PFSK-1 (cell line): Measurements from ENCODE around the gene SORL1.
A peak's percentile ranks its signal among the peaks of the same experiment; 100 is the strongest.

ENCODE experiments used
- FOXP2 ChIP-seq: optimal IDR thresholded peaks from 2 replicates; pipeline ENCODE3; 2011; ENCODE audit warnings: borderline replicate concordance, control low read depth, inconsistent platforms; ENCODE audit not compliant: insufficient read depth; ENCODE audit errors: extremely low read length, extremely low read depth
- POLR2AphosphoS5 ChIP-seq: IDR thresholded peaks from 2 replicates; pipeline ENCODE4 v1.6.1; 2012; ENCODE audit warnings: low read depth, mild to moderate bottlenecking, control low read depth, low read length, moderate library complexity
- SIN3A ChIP-seq: IDR thresholded peaks from 2 replicates; pipeline ENCODE4 v1.6.1; 2012; ENCODE audit warnings: mild to moderate bottlenecking, low read length, moderate library complexity, borderline replicate concordance; ENCODE audit not compliant: insufficient read depth
- TAF1 ChIP-seq: IDR thresholded peaks from 2 replicates; pipeline ENCODE4 v1.6.1; 2012; ENCODE audit warnings: low read length, control low read depth, borderline replicate concordance; ENCODE audit not compliant: insufficient read depth
- TF ChIP-seq, protein P1 (sequence below), 2 experiments: IDR thresholded peaks; 2 replicates each; pipeline versions ENCODE4 v1.6.1 to v1.8.0; 2011 to 2012; ENCODE audit warnings: low read depth in 2 of 2, low read length in 2 of 2, control low read depth in 1 of 2, inconsistent platforms in 1 of 2, mild to moderate bottlenecking in 1 of 2, moderate library complexity in 1 of 2; ENCODE audit not compliant: insufficient read depth in 1 of 2

DNA sequence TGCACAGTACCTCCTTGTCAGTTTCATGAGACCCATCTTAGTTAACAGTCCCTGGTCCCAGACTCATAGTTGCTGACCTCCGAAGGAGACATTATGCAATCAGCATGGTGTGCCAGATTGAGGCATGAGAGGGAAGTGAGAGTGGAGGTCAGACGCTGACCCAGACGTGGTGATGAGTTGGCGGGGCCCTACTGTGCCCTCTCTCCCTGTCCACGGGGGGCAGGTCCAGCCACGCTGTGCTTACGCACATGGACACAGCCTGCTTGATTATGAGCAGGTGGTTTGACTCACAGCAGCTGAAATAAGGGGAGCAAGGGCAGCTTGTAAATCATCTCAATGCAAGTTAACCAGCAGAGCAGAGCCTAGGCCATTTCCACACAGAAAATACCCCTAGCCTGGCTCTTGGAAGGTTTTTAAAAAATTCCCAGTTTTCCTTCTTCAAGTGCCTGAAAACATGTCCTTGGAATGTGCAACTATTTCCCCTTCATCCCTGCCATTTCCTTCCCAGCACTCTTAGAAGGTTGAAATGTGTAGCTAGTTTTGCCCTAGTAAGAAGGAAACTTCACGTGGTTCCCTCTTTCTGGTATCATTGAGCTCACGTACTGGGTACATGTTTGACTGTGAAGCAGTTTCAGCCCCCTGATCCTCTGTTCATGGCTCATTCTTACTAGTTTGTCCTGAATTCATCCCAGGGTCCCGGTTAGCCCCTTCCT, 123.3 kb downstream of the SORL1 start:
- TF ChIP-seq POLR2AphosphoS5 = no peak
- TF ChIP-seq, protein P1, sequence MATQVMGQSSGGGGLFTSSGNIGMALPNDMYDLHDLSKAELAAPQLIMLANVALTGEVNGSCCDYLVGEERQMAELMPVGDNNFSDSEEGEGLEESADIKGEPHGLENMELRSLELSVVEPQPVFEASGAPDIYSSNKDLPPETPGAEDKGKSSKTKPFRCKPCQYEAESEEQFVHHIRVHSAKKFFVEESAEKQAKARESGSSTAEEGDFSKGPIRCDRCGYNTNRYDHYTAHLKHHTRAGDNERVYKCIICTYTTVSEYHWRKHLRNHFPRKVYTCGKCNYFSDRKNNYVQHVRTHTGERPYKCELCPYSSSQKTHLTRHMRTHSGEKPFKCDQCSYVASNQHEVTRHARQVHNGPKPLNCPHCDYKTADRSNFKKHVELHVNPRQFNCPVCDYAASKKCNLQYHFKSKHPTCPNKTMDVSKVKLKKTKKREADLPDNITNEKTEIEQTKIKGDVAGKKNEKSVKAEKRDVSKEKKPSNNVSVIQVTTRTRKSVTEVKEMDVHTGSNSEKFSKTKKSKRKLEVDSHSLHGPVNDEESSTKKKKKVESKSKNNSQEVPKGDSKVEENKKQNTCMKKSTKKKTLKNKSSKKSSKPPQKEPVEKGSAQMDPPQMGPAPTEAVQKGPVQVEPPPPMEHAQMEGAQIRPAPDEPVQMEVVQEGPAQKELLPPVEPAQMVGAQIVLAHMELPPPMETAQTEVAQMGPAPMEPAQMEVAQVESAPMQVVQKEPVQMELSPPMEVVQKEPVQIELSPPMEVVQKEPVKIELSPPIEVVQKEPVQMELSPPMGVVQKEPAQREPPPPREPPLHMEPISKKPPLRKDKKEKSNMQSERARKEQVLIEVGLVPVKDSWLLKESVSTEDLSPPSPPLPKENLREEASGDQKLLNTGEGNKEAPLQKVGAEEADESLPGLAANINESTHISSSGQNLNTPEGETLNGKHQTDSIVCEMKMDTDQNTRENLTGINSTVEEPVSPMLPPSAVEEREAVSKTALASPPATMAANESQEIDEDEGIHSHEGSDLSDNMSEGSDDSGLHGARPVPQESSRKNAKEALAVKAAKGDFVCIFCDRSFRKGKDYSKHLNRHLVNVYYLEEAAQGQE (IDR thresholded peaks at IDR 0.05; ENCODE audit: insufficient read depth in 1 of 2, low read depth in 2 of 2, low read length in 2 of 2) = no peak
- no peak for TF ChIP-seq TAF1
- TF ChIP-seq FOXP2 = peak; percentile 86
- no peak for TF ChIP-seq SIN3A
